ENCODE results near the gene LBX2. TPM values are rescaled to one million over a fixed set of nuclear protein-coding genes. Genes with fewer than 3 reads are reported as not detected.

LBX2 gene
- total RNA-seq, 1 donor from 2014 or later = not detected

GRCh38 chr2:74535440-74535965 is 36.1 kb upstream of the LBX2 start:
- no peak overlapping the region for H3K4me3 ChIP-seq (ENCODE audit: low read length in 3 of 3)
- H3K36me3 ChIP-seq (ENCODE audit: control insufficient read depth in 3 of 3, insufficient read depth in 3 of 3, low read length in 3 of 3) = peaks cover 20 to 29% (median 24%) of the 10 kb centered on the region in 3 donors
- no peak overlapping the region for H3K27ac ChIP-seq (ENCODE audit: low read depth, low read length)
- peaks cover 2 to 9% (median 4%) of the 10 kb centered on the region in 3 donors for H3K27me3 ChIP-seq (ENCODE audit: control insufficient read depth in 3 of 3, insufficient read depth in 3 of 3, low read length in 3 of 3)
- H3K4me1 ChIP-seq (ENCODE audit: control insufficient read depth in 3 of 3, insufficient read depth in 3 of 3, low read length in 3 of 3) = peaks cover 12 to 14% (median 13%) of the 10 kb centered on the region in 3 donors
- H3K9ac ChIP-seq (ENCODE audit: low read depth in 1 of 3, low read length in 3 of 3) = no peak overlapping the region
- H3K9me3 ChIP-seq (ENCODE audit: control insufficient read depth in 3 of 3, low read length in 3 of 3) = no peaks in the 10 kb centered on the region

- Histone ChIP-seq H3K9ac (ENCODE audit: low read depth in 1 of 3, low read length in 3 of 3) (no peak overlapping the region), H3K36me3 (ENCODE audit: control insufficient read depth in 3 of 3, insufficient read depth in 3 of 3, low read length in 3 of 3) (peaks cover 20 to 29% (median 24%) of the 10 kb centered on the region in 3 donors), H3K9me3 (ENCODE audit: control insufficient read depth in 3 of 3, low read length in 3 of 3) (no peaks in the 10 kb centered on the region), H3K4me1 (ENCODE audit: control insufficient read depth in 3 of 3, insufficient read depth in 3 of 3, low read length in 3 of 3) (peaks cover 12 to 13% (median 13%) of the 10 kb centered on the region in 3 donors), H3K27ac (ENCODE audit: low read depth, low read length) (no peak overlapping the region), H3K4me3 (ENCODE audit: low read length in 3 of 3) (no peak overlapping the region), H3K27me3 (ENCODE audit: control insufficient read depth in 3 of 3, insufficient read depth in 3 of 3, low read length in 3 of 3) (peaks cover 2 to 9% (median 4%) of the 10 kb centered on the region in 3 donors)
Measured at GRCh38 chr2:74534411-74534810, 35.0 kb upstream of the LBX2 start.

DNA sequence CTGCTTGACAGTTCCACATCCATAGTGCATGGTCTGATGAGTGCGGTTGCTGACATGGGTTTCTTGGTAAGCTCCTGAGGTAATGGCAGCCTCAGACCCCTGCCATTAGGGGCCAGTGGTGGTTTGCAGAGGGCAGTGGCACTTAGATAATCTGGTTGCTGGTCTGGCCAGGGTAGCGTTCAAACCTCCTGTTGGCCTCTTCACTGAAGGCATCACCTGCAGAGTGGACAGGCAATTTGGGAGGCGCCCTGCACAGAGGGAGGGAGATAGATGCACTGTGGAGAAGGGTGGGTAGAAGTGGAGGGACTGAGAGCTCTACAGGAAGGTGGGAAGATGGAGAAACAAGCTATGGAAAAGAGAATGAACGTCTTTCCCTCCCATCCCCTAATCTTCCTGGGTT is 34.1 kb upstream of the LBX2 start:
- Histone ChIP-seq H3K9me3 (ENCODE audit: control insufficient read depth in 3 of 3, low read length in 3 of 3) (no peaks in the 10 kb centered on the region), H3K4me1 (ENCODE audit: control insufficient read depth in 3 of 3, insufficient read depth in 3 of 3, low read length in 3 of 3) (peaks cover 20 to 22% (median 20%) of the 10 kb centered on the region in 3 donors), H3K27ac (ENCODE audit: low read depth, low read length) (no peak overlapping the region), H3K9ac (ENCODE audit: low read depth in 1 of 3, low read length in 3 of 3) (no peak overlapping the region), H3K4me3 (ENCODE audit: low read length in 3 of 3) (no peak overlapping the region), H3K36me3 (ENCODE audit: control insufficient read depth in 3 of 3, insufficient read depth in 3 of 3, low read length in 3 of 3) (peaks cover 22 to 34% (median 25%) of the 10 kb centered on the region in 3 donors), H3K27me3 (ENCODE audit: control insufficient read depth in 3 of 3, insufficient read depth in 3 of 3, low read length in 3 of 3) (peaks cover 0 to 4% (median 1%) of the 10 kb centered on the region in 3 donors)

- Histone ChIP-seq H3K27ac (ENCODE audit: low read depth, low read length) (no peak overlapping the region), H3K27me3 (ENCODE audit: control insufficient read depth in 3 of 3, insufficient read depth in 3 of 3, low read length in 3 of 3) (peaks cover 0 to 3% (median 0%) of the 10 kb centered on the region in 3 donors), H3K9me3 (ENCODE audit: control insufficient read depth in 3 of 3, low read length in 3 of 3) (no peaks in the 10 kb centered on the region), H3K4me3 (ENCODE audit: low read length in 3 of 3) (no peak overlapping the region), H3K9ac (ENCODE audit: low read depth in 1 of 3, low read length in 3 of 3) (no peak overlapping the region), H3K36me3 (ENCODE audit: control insufficient read depth in 3 of 3, insufficient read depth in 3 of 3, low read length in 3 of 3) (peaks cover 33 to 46% (median 37%) of the 10 kb centered on the region in 3 donors), H3K4me1 (ENCODE audit: control insufficient read depth in 3 of 3, insufficient read depth in 3 of 3, low read length in 3 of 3) (peaks cover 25 to 31% (median 29%) of the 10 kb centered on the region in 3 donors)
Measured at GRCh38 chr2:74532222-74532621, 32.8 kb upstream of the LBX2 start.

GRCh38 chr2:74531666-74532065 is 32.3 kb upstream of the LBX2 start:
- peaks cover 39 to 51% (median 43%) of the 10 kb centered on the region in 3 donors for H3K36me3 ChIP-seq (ENCODE audit: control insufficient read depth in 3 of 3, insufficient read depth in 3 of 3, low read length in 3 of 3)
- no peaks in the 10 kb centered on the region for H3K9me3 ChIP-seq (ENCODE audit: control insufficient read depth in 3 of 3, low read length in 3 of 3)
- no peak overlapping the region for H3K9ac ChIP-seq (ENCODE audit: low read depth in 1 of 3, low read length in 3 of 3)
- peaks cover 0 to under 1% (median 0%) of the 10 kb centered on the region in 3 donors for H3K27me3 ChIP-seq (ENCODE audit: control insufficient read depth in 3 of 3, insufficient read depth in 3 of 3, low read length in 3 of 3)
- no peak overlapping the region for H3K4me3 ChIP-seq (ENCODE audit: low read length in 3 of 3)
- no peak overlapping the region for H3K27ac ChIP-seq (ENCODE audit: low read depth, low read length)
- H3K4me1 ChIP-seq (ENCODE audit: control insufficient read depth in 3 of 3, insufficient read depth in 3 of 3, low read length in 3 of 3) = peaks cover 25 to 31% (median 29%) of the 10 kb centered on the region in 3 donors

GRCh38 chr2:74530239-74531187 is 31.1 kb upstream of the LBX2 start:
- H3K4me3 ChIP-seq (ENCODE audit: low read length in 3 of 3) = peak overlapping the region; percentile 83 to 93 (median 88)
- H3K9ac ChIP-seq (ENCODE audit: low read depth in 1 of 3, low read length in 3 of 3) = peak overlapping the region; percentile 78 to 88 (median 82)
- H3K27me3 ChIP-seq (ENCODE audit: control insufficient read depth in 3 of 3, insufficient read depth in 3 of 3, low read length in 3 of 3) = no peaks in the 10 kb centered on the region
- no peaks in the 10 kb centered on the region for H3K9me3 ChIP-seq (ENCODE audit: control insufficient read depth in 3 of 3, low read length in 3 of 3)
- peaks cover 49 to 63% (median 52%) of the 10 kb centered on the region in 3 donors for H3K36me3 ChIP-seq (ENCODE audit: control insufficient read depth in 3 of 3, insufficient read depth in 3 of 3, low read length in 3 of 3)
- peaks cover 25 to 31% (median 29%) of the 10 kb centered on the region in 3 donors for H3K4me1 ChIP-seq (ENCODE audit: control insufficient read depth in 3 of 3, insufficient read depth in 3 of 3, low read length in 3 of 3)
- H3K27ac ChIP-seq (ENCODE audit: low read depth, low read length) = peak overlapping the region; percentile 82

DNA sequence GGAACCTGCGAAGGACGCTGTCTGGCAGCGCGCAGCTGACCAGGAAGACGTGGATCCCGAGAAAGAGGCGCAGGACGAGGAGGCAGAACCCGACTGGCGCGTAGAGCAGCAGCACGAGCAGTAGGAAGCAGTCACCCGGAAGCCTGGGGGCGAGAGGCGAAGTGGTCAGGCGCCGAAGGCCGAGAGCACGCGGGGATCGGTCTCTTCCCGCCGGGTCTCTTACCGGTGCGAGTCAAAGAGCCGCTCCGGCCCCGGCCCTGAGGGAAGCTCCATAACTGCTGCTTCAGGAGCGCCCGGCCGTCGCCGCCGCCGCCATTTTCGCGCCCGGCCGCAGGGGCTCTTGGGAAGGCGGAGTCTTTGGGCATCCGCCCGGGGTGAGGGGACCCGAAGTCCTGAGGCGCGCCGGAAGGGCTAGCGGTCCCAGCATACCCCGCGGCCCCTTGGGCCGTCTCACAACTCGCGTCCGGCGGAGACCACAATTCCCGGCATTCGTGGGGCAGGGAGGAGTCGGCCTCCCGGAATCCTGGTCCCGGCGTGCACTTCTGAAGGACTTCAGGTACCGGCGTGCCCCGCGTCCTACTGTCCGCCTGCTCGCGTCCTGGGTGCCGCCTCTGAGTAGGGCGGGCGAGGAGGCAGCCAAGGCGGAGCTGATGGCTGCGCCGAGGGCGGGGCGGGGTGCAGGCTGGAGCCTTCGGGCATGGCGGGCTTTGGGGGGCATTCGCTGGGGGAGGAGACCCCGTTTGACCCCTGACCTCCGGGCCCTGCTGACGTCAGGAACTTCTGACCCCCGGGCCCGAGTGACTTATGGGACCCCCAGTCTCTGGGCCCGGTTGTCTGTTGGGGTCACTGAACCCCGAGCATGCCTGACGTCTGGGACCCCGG is 30.2 kb upstream of the LBX2 start, which contains the start of the genes AUP1 and HTRA2:
TSS of gene AUP1 (minus strand) at position 350 of the 882 bp plus-strand sequence. CDS start at position 273, 77 bp downstream.
TSS of gene HTRA2 (plus strand) at position 577 of the 882 bp plus-strand sequence. CDS start at position 651, 74 bp downstream.
- peaks cover 50 to 64% (median 52%) of the 10 kb centered on the region in 3 donors for H3K36me3 ChIP-seq (ENCODE audit: control insufficient read depth in 3 of 3, insufficient read depth in 3 of 3, low read length in 3 of 3)
- no peaks in the 10 kb centered on the region for H3K27me3 ChIP-seq (ENCODE audit: control insufficient read depth in 3 of 3, insufficient read depth in 3 of 3, low read length in 3 of 3)
- H3K9ac ChIP-seq (ENCODE audit: low read depth in 1 of 3, low read length in 3 of 3) = peak within 1 kb of the TSS; percentile 89 to 100 (median 100)
- H3K27ac ChIP-seq (ENCODE audit: low read depth, low read length) = peak within 1 kb of the TSS; percentile 82
- H3K9me3 ChIP-seq (ENCODE audit: control insufficient read depth in 3 of 3, low read length in 3 of 3) = no peaks in the 10 kb centered on the region
- H3K4me1 ChIP-seq (ENCODE audit: control insufficient read depth in 3 of 3, insufficient read depth in 3 of 3, low read length in 3 of 3) = peaks cover 25 to 31% (median 29%) of the 10 kb centered on the region in 3 donors
- peak within 1 kb of the TSS; percentile 93 to 99 (median 99) for H3K4me3 ChIP-seq (ENCODE audit: low read length in 3 of 3)

GRCh38 chr2:74528600-74529356 is 29.4 kb upstream of the LBX2 start:
- H3K27ac ChIP-seq (ENCODE audit: low read depth, low read length) = peak overlapping the region; percentile 82
- H3K9ac ChIP-seq (ENCODE audit: low read depth in 1 of 3, low read length in 3 of 3) = peak overlapping the region; percentile 89 to 100 (median 100)
- H3K9me3 ChIP-seq (ENCODE audit: control insufficient read depth in 3 of 3, low read length in 3 of 3) = no peaks in the 10 kb centered on the region
- no peaks in the 10 kb centered on the region for H3K27me3 ChIP-seq (ENCODE audit: control insufficient read depth in 3 of 3, insufficient read depth in 3 of 3, low read length in 3 of 3)
- peaks cover 25 to 31% (median 29%) of the 10 kb centered on the region in 3 donors for H3K4me1 ChIP-seq (ENCODE audit: control insufficient read depth in 3 of 3, insufficient read depth in 3 of 3, low read length in 3 of 3)
- H3K4me3 ChIP-seq (ENCODE audit: low read length in 3 of 3) = peak overlapping the region; percentile 93 to 99 (median 99)
- H3K36me3 ChIP-seq (ENCODE audit: control insufficient read depth in 3 of 3, insufficient read depth in 3 of 3, low read length in 3 of 3) = peaks cover 48 to 61% (median 50%) of the 10 kb centered on the region in 3 donors

Measured in skeletal muscle tissue (tissue), 4 donors.